Neuronal stem cell (in vitro differentiated cells): ENCODE data around the gene TM7SF2.

Experiments
- DNase-seq: peaks from one replicate; pipeline ENCODE4 v3.0.0-alpha.2; 2013; ENCODE audit warnings: low spot score
- H2AFZ ChIP-seq: one replicate; pipeline ENCODE4 v1.6.1; 2013; ENCODE audit warnings: mild to moderate bottlenecking, low read length, inconsistent platforms
- H2AK5ac ChIP-seq: 2 replicates; pipeline ENCODE4 v1.6.1; 2013; ENCODE audit warnings: low read depth, mild to moderate bottlenecking, inconsistent platforms, low read length, moderate library complexity, mixed read lengths
- H2BK120ac ChIP-seq: 2 replicates; pipeline ENCODE4 v1.6.1; 2013; ENCODE audit warnings: low read depth, mild to moderate bottlenecking, inconsistent platforms, low read length, moderate library complexity, mixed read lengths
- H2BK12ac ChIP-seq: one replicate; pipeline ENCODE4 v1.6.1; 2013; ENCODE audit warnings: low read length, inconsistent platforms
- H2BK15ac ChIP-seq: 2 replicates; pipeline ENCODE4 v1.6.1; 2013; ENCODE audit warnings: mild to moderate bottlenecking, low read length, inconsistent platforms, mixed read lengths
- H2BK5ac ChIP-seq: one replicate; pipeline ENCODE4 v1.6.1; 2013; ENCODE audit warnings: inconsistent platforms, mild to moderate bottlenecking, low read length, moderate library complexity
- H3K14ac ChIP-seq: one replicate; pipeline ENCODE4 v1.6.1; 2013; ENCODE audit warnings: low read length, inconsistent platforms
- H3K18ac ChIP-seq: 2 replicates; pipeline ENCODE4 v1.6.1; 2013; ENCODE audit warnings: low read length, inconsistent platforms
- H3K23ac ChIP-seq: 2 replicates; pipeline ENCODE4 v1.6.1; 2013; ENCODE audit warnings: low read depth, mild to moderate bottlenecking, mixed read lengths, low read length, inconsistent platforms; ENCODE audit not compliant: poor library complexity
- H3K27ac ChIP-seq: replicated peaks from 3 replicates; pipeline ENCODE4 v1.5.1; 2013; ENCODE audit warnings: low read length, inconsistent platforms
- H3K27me3 ChIP-seq, 3 experiments: 2 replicates each; pipeline ENCODE4 v1.6.1; 2013; ENCODE audit warnings: low read length in 3 of 3, mild to moderate bottlenecking in 2 of 3, inconsistent platforms in 1 of 3, low read depth in 1 of 3, mixed read lengths in 1 of 3, moderate library complexity in 1 of 3; ENCODE audit not compliant: control insufficient read depth in 3 of 3, insufficient read depth in 3 of 3
- H3K36me3 ChIP-seq, 2 donors: replicated peaks in 1 of 2; 2 replicates each; pipeline ENCODE4 v1.6.1; 2013; ENCODE audit warnings: low read length in 2 of 2; ENCODE audit not compliant: control insufficient read depth in 2 of 2, insufficient read depth in 2 of 2
- H3K4ac ChIP-seq: 2 replicates; pipeline ENCODE4 v1.6.1; 2013; ENCODE audit warnings: inconsistent platforms, mild to moderate bottlenecking, low read length, moderate library complexity
- H3K4me1 ChIP-seq, 2 donors: 1 replicate in 1 of 2; 2 replicates in 1 of 2; pipeline ENCODE4 v1.6.1; 2013; ENCODE audit warnings: low read length in 2 of 2, low read depth in 1 of 2; ENCODE audit not compliant: control insufficient read depth in 2 of 2, insufficient read depth in 1 of 2
- H3K4me2 ChIP-seq: one replicate; pipeline ENCODE4 v1.6.1; 2013; ENCODE audit warnings: mild to moderate bottlenecking, low read length, inconsistent platforms; ENCODE audit not compliant: insufficient read depth, poor library complexity, severe bottlenecking
- H3K4me3 ChIP-seq, 2 donors: 2 replicates each; pipeline ENCODE4 v1.5.1; 2013; ENCODE audit warnings: low read length in 2 of 2, mild to moderate bottlenecking in 2 of 2, inconsistent platforms in 1 of 2, moderate library complexity in 1 of 2
- H3K79me1 ChIP-seq: one replicate; pipeline ENCODE4 v1.6.1; 2013; ENCODE audit warnings: low read depth, mild to moderate bottlenecking, inconsistent platforms, low read length, moderate library complexity
- H3K9ac ChIP-seq: one replicate; pipeline ENCODE4 v1.6.1; 2013; ENCODE audit warnings: mild to moderate bottlenecking, low read depth, low read length, inconsistent platforms; ENCODE audit not compliant: poor library complexity
- H3K9me3 ChIP-seq, 2 donors: replicated peaks in 1 of 2; 2 replicates each; pipeline versions ENCODE3 to v1.6.1; 2013; ENCODE audit warnings: low read length in 2 of 2, mild to moderate bottlenecking in 2 of 2, inconsistent platforms in 1 of 2, low read depth in 1 of 2, mixed read lengths in 1 of 2, moderate library complexity in 1 of 2; ENCODE audit not compliant: control insufficient read depth in 2 of 2, insufficient read depth in 1 of 2
- H4K8ac ChIP-seq: one replicate; pipeline ENCODE4 v1.6.1; 2013; ENCODE audit warnings: low read depth, mild to moderate bottlenecking, inconsistent platforms, low read length, moderate library complexity
- H4K91ac ChIP-seq: one replicate; pipeline ENCODE4 v1.6.1; 2013; ENCODE audit warnings: low read length, low read depth, mild to moderate bottlenecking, inconsistent platforms; ENCODE audit not compliant: poor library complexity
- WGBS, 2 donors: extraction: QIAGEN DNeasy Blood & Tissue Kit; methylation state at CpG; one replicate each; pipeline ENCODE4 v1.1.7; 2013; ENCODE audit warnings: missing lambda C conversion rate in 2 of 2, mixed read lengths in 1 of 2; ENCODE audit not compliant: insufficient read length in 2 of 2, insufficient replicate concordance in 1 of 2; ENCODE audit errors: extremely low coverage in 2 of 2; 5-methylcytosine and 5-hydroxymethylcytosine counted together

Gene TM7SF2

GRCh38 chr11:65087827-65088226 is 23.8 kb upstream of the TM7SF2 start:
- Histone ChIP-seq H2BK12ac (no peak overlapping the region), H3K23ac (no peak overlapping the region), H4K8ac (no peak overlapping the region), H3K9me3 (no peaks in the 10 kb centered on the region), H3K36me3 (peaks cover 21 to 55% of the 10 kb centered on the region in 2 donors), H3K4me2 (no peak overlapping the region), H2BK5ac (no peak overlapping the region), H2BK120ac (no peak overlapping the region), H3K4ac (no peak overlapping the region), H3K9ac (no peak overlapping the region), H2AK5ac (no peak overlapping the region), H3K14ac (no peak overlapping the region), H3K79me1 (no peaks in the 10 kb centered on the region), H4K91ac (no peak overlapping the region), H3K18ac (no peak overlapping the region), H2AFZ (no peak overlapping the region), H3K4me1 (peaks cover 4 to 8% of the 10 kb centered on the region in 2 donors), H3K4me3 (no peak overlapping the region), H3K27me3 (no peaks in the 10 kb centered on the region), H2BK15ac (no peak overlapping the region), H3K27ac (no peak overlapping the region)
- WGBS, 2 donors, result no CpG with 5 or more reads among the region's 15 CpGs
- DNase-seq, result no peak

DNA sequence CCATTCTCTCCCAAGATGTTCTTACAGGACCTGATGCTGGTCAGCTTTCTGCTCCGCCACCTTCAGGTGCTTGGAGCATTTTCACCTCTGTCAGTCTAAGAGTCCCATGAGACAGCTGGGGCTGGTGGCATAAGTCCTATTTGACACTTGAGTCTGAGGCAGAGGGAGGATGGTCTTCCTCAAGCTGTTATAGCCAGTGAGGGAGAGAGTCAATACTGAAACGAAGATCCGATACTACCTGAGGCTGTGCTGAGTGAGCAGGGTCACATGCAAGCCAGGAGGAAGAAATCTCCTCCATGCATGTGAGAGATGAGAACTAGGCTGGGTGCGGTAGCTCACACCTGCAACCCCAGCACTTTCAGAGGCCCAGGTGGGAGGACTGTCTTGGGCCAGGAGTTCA is 22.1 kb upstream of the TM7SF2 start:
- Histone ChIP-seq H3K14ac (no peak overlapping the region), H2AFZ (no peak overlapping the region), H2BK5ac (no peak overlapping the region), H2BK120ac (no peak overlapping the region), H3K23ac (no peak overlapping the region), H3K18ac (no peak overlapping the region), H3K27ac (no peak overlapping the region), H4K8ac (no peak overlapping the region), H3K4me2 (no peak overlapping the region), H3K4me3 (no peak overlapping the region), H2BK15ac (no peak overlapping the region), H4K91ac (no peak overlapping the region), H2BK12ac (no peak overlapping the region), H3K79me1 (no peaks in the 10 kb centered on the region), H2AK5ac (no peak overlapping the region), H3K4me1 (peaks cover under 1 to 1% of the 10 kb centered on the region in 2 donors), H3K9ac (no peak overlapping the region), H3K4ac (no peak overlapping the region), H3K27me3 (no peaks in the 10 kb centered on the region), H3K9me3 (no peaks in the 10 kb centered on the region), H3K36me3 (peaks cover 21 to 52% of the 10 kb centered on the region in 2 donors)
- no peak for DNase-seq
- no CpG with 5 or more reads among the region's 4 CpGs for WGBS, 2 donors

GRCh38 chr11:65090628-65091027 is 21.0 kb upstream of the TM7SF2 start:
- H3K4me1 ChIP-seq, result peaks cover 0 to 1% of the 10 kb centered on the region in 2 donors
- no peak overlapping the region for H3K27ac ChIP-seq
- H2BK120ac ChIP-seq, result no peak overlapping the region
- peaks cover 19 to 44% of the 10 kb centered on the region in 2 donors for H3K36me3 ChIP-seq
- H3K27me3 ChIP-seq, result no peaks in the 10 kb centered on the region
- no peak overlapping the region for H2BK5ac ChIP-seq
- H4K91ac ChIP-seq, result no peak overlapping the region
- no peak overlapping the region for H2AK5ac ChIP-seq
- H3K9ac ChIP-seq, result no peak overlapping the region
- no peak overlapping the region for H3K4me2 ChIP-seq
- no CpG with 5 or more reads among the region's 4 CpGs for WGBS, 2 donors
- no peak overlapping the region for H3K4ac ChIP-seq
- no peak overlapping the region for H2BK12ac ChIP-seq
- no peak overlapping the region for H3K14ac ChIP-seq
- H4K8ac ChIP-seq, result no peak overlapping the region
- no peak overlapping the region for H3K4me3 ChIP-seq
- no peak overlapping the region for H3K23ac ChIP-seq
- H3K79me1 ChIP-seq, result no peaks in the 10 kb centered on the region
- H3K18ac ChIP-seq, result no peak overlapping the region
- no peak overlapping the region for H2BK15ac ChIP-seq
- no peak overlapping the region for H2AFZ ChIP-seq
- no peak for DNase-seq
- H3K9me3 ChIP-seq, result no peaks in the 10 kb centered on the region

DNA sequence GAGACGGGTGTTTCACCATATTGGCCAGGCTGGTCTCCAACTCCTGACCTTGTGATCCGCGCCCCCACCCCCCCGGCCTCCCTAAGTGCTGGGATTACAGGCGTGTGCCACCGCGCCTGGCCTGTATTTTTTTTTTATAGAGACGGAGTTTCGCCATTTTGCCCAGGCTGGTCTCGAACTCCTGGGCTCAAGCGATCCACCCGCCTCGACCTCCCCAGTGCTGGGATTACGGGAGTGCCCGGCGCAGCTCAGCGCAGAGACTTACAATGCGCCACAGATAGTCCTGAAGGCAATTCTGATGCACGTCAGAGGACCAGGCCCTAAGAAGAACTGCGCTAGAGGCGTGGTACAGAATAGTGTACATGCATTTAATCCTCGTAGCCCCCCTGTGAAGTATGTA is 16.2 kb upstream of the TM7SF2 start:
- no peak overlapping the region for H2BK15ac ChIP-seq
- no peak overlapping the region for H3K27ac ChIP-seq
- H4K91ac ChIP-seq, result no peak overlapping the region
- no peak for DNase-seq
- no CpG with 5 or more reads among the region's 22 CpGs for WGBS, 2 donors
- H3K14ac ChIP-seq, result peak overlapping the region; percentile 96
- no peak overlapping the region for H3K4me2 ChIP-seq
- H3K9me3 ChIP-seq, result no peaks in the 10 kb centered on the region
- no peaks in the 10 kb centered on the region for H3K27me3 ChIP-seq
- H3K79me1 ChIP-seq, result peaks cover 3% of the 10 kb centered on the region
- peaks cover 2 to 11% of the 10 kb centered on the region in 2 donors for H3K36me3 ChIP-seq
- peak overlapping the region; percentile 86 for H2AK5ac ChIP-seq
- H3K18ac ChIP-seq, result no peak overlapping the region
- peaks cover 4 to 7% of the 10 kb centered on the region in 2 donors for H3K4me1 ChIP-seq
- H3K9ac ChIP-seq, result no peak overlapping the region
- H3K4ac ChIP-seq, result no peak overlapping the region
- H3K23ac ChIP-seq, result no peak overlapping the region
- peak overlapping the region in 1 of 2 donors; percentile 91 for H3K4me3 ChIP-seq
- peak overlapping the region; percentile 10 for H2BK120ac ChIP-seq
- peak overlapping the region; percentile 33 for H4K8ac ChIP-seq
- peak overlapping the region; percentile 15 for H2BK5ac ChIP-seq
- no peak overlapping the region for H2BK12ac ChIP-seq
- peak overlapping the region; percentile 97 for H2AFZ ChIP-seq
